OCI-LY3 (cell line): ENCODE data around the gene METAP2.

ENCODE experiments used
- H2AFZ ChIP-seq: fragments of 200-600, 300-600 bp; shearing (Covaris generic); 2 replicates; pipeline ENCODE4 v1.6.0; 2014; ENCODE audit warnings: antibody characterized with exemption, low read depth, low read length
- H3K27ac ChIP-seq: fragments of 200-600, 300-600 bp; sonication (generic); 2 replicates; pipeline ENCODE4 v1.5.1; 2014; ENCODE audit warnings: mild to moderate bottlenecking, low read length, moderate library complexity, mixed read lengths
- H3K27me3 ChIP-seq: fragments of 200-600, 300-600 bp; sonication (generic); 2 replicates; pipeline ENCODE4 v1.6.1; 2014; ENCODE audit warnings: low read depth, low read length, mixed read lengths
- H3K36me3 ChIP-seq: fragments of 200-600, 300-600 bp; sonication (generic); replicated peaks from 2 replicates; pipeline ENCODE3; 2014; ENCODE audit warnings: low read depth, low read length, mixed read lengths
- H3K4me1 ChIP-seq: fragments of 300-600, 200-600 bp; sonication (generic); 2 replicates; pipeline ENCODE4 v1.6.1; 2014; ENCODE audit warnings: low read length, mixed read lengths
- H3K4me2 ChIP-seq: fragments of 200-600, 300-600 bp; sonication (generic); 2 replicates; pipeline ENCODE4 v1.6.1; 2014; ENCODE audit warnings: low read length, mixed read lengths
- H3K4me3 ChIP-seq: fragments of 300-600, 200-600 bp; sonication (generic); 2 replicates; pipeline ENCODE4 v1.5.1; 2014; ENCODE audit warnings: antibody characterized with exemption, mild to moderate bottlenecking, low read length, moderate library complexity
- H3K79me2 ChIP-seq: fragments of 300-600, 200-600 bp; shearing (Covaris generic); 2 replicates; pipeline ENCODE4 v1.6.1; 2014; ENCODE audit warnings: mild to moderate bottlenecking, low read length, mixed read lengths
- H3K9ac ChIP-seq: fragments of 300-600, 200-600 bp; shearing (Covaris generic); 2 replicates; pipeline ENCODE4 v1.6.0; 2014; ENCODE audit warnings: mild to moderate bottlenecking, low read length, moderate library complexity
- H3K9me3 ChIP-seq: fragments of 200-600, 300-600 bp; shearing (Covaris generic); 2 replicates; pipeline ENCODE4 v1.6.1; 2014; ENCODE audit warnings: low read length, mixed read lengths; ENCODE audit not compliant: insufficient read depth
- H4K20me1 ChIP-seq: fragments of 200-600, 300-600 bp; sonication (generic); 2 replicates; pipeline ENCODE4 v1.6.1; 2016; ENCODE audit warnings: low read length, mixed read lengths; ENCODE audit not compliant: insufficient read depth
- EZH2phosphoT487 ChIP-seq: fragments of 200-600 bp; shearing (Covaris generic); IDR thresholded peaks from 2 replicates; pipeline ENCODE4 v1.6.1; 2018; ENCODE audit warnings: antibody characterized with exemption, mixed run types, low read depth
- TF ChIP-seq, protein P1 (sequence below): fragments of 200-600, 300-600 bp; sonication (generic); IDR thresholded peaks from 2 replicates; pipeline ENCODE4 v1.5.1; 2014; ENCODE audit warnings: antibody characterized with exemption, low read length, low read depth

The METAP2 gene

DNA sequence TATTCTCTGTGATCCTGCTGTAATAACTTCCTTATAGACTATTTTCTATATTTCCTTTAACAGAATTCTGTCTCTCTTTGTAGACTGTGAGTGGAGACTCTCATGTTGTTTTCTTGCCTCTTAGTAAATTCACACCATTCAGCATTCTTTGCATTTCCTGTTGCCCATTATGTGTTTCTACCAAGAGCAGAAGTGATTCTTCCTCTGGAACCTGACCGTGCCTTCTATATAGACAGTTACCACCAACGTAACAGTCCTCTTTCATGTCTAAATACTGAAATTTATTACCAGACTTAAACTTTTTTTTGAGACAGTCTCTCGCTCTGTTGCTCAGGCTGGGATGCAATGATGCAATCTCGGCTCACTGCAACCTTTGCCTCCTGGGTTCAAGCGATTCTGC lies 31.1 kb downstream of the METAP2 start:
- no peak overlapping the region for H3K27ac ChIP-seq
- H3K9ac ChIP-seq: no peak overlapping the region
- H3K27me3 ChIP-seq: no peaks in the 10 kb centered on the region
- no peak overlapping the region for H3K4me3 ChIP-seq
- H3K79me2 ChIP-seq: peaks cover 16% of the 10 kb centered on the region
- H3K36me3 ChIP-seq: peaks cover 52% of the 10 kb centered on the region
- no peaks in the 10 kb centered on the region for H3K4me1 ChIP-seq
- H4K20me1 ChIP-seq: no peaks in the 10 kb centered on the region
- H3K4me2 ChIP-seq: no peak overlapping the region
- no peak for TF ChIP-seq EZH2phosphoT487
- TF ChIP-seq, protein P1, sequence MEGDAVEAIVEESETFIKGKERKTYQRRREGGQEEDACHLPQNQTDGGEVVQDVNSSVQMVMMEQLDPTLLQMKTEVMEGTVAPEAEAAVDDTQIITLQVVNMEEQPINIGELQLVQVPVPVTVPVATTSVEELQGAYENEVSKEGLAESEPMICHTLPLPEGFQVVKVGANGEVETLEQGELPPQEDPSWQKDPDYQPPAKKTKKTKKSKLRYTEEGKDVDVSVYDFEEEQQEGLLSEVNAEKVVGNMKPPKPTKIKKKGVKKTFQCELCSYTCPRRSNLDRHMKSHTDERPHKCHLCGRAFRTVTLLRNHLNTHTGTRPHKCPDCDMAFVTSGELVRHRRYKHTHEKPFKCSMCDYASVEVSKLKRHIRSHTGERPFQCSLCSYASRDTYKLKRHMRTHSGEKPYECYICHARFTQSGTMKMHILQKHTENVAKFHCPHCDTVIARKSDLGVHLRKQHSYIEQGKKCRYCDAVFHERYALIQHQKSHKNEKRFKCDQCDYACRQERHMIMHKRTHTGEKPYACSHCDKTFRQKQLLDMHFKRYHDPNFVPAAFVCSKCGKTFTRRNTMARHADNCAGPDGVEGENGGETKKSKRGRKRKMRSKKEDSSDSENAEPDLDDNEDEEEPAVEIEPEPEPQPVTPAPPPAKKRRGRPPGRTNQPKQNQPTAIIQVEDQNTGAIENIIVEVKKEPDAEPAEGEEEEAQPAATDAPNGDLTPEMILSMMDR: no peak
- H2AFZ ChIP-seq: no peak overlapping the region
- H3K9me3 ChIP-seq: no peaks in the 10 kb centered on the region

DNA sequence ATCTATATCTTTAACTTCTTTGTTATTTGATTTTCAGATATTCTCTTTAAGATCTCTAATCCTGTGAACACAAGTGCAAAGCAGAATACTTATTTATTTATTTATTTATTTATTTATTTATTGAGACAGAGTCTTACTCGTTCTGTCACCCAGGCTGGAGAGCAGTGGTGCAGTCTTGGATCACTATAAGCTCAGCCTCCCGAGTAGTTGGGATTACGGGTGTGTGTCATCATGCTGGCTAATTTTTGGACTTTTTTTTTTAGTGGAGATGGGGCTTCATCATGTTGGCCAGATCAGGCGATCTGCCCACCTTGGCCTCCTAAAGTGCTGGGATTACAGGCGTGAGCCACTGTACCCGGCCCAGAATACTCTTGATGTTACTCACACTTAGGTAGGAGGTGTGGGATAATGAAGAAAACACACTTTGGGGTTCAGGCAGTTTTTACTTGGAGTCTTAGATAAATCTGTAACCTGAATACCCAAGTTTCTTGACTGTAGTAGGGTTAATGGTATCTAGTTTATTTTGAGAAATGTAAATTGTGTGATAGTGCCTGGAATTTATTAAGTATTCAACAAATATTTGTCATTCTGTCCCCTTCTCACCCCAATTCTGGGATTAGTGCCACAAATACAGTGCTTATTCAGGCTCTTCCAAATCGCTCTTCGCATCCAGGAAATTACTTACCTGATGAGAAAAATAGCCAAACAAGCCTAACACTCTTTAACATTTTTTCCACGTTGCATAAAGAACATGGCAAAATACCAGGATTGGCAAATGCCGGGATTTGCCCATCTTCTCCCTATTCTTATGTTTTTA lies 33.0 kb downstream of the METAP2 start:
- Histone ChIP-seq H3K4me2 (no peak overlapping the region), H4K20me1 (no peaks in the 10 kb centered on the region), H3K9ac (no peak overlapping the region), H3K27ac (no peak overlapping the region), H2AFZ (no peak overlapping the region), H3K36me3 (peaks cover 56% of the 10 kb centered on the region), H3K27me3 (no peaks in the 10 kb centered on the region), H3K79me2 (peaks cover 8% of the 10 kb centered on the region; the same call in 1 of the 2 replicates), H3K9me3 (no peaks in the 10 kb centered on the region), H3K4me1 (no peaks in the 10 kb centered on the region), H3K4me3 (no peak overlapping the region)
- TF ChIP-seq EZH2phosphoT487: no peak
- TF ChIP-seq, protein P1: no peak

DNA sequence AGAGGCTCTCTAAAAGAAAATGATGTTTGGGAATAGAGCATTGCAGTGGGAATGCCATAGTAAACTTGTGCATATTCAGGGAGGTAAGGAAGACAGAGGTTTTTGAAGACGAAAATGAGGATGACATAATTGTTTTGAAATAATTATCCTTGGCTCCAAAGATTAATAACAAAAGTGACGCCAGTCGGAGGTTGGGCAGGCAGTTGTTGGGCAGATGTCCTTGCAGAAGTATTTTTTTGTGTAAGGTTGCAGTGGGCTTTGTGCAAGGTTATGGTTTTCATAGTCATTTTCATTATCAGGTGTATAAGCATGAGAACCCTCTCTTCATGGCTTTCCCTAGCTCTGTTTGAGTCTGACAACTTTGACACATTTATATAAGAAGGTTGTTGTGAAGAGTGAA lies 35.3 kb downstream of the METAP2 start:
- no peaks in the 10 kb centered on the region for H3K79me2 ChIP-seq
- no peak overlapping the region for H3K9ac ChIP-seq
- no peak overlapping the region for H3K4me2 ChIP-seq
- no peak overlapping the region for H2AFZ ChIP-seq
- TF ChIP-seq EZH2phosphoT487: no peak
- TF ChIP-seq, protein P1: no peak
- no peak overlapping the region for H3K4me3 ChIP-seq
- no peaks in the 10 kb centered on the region for H3K9me3 ChIP-seq
- peaks cover 56% of the 10 kb centered on the region for H3K36me3 ChIP-seq
- H3K27me3 ChIP-seq: no peaks in the 10 kb centered on the region
- H3K4me1 ChIP-seq: no peaks in the 10 kb centered on the region
- no peak overlapping the region for H3K27ac ChIP-seq
- H4K20me1 ChIP-seq: no peaks in the 10 kb centered on the region

DNA sequence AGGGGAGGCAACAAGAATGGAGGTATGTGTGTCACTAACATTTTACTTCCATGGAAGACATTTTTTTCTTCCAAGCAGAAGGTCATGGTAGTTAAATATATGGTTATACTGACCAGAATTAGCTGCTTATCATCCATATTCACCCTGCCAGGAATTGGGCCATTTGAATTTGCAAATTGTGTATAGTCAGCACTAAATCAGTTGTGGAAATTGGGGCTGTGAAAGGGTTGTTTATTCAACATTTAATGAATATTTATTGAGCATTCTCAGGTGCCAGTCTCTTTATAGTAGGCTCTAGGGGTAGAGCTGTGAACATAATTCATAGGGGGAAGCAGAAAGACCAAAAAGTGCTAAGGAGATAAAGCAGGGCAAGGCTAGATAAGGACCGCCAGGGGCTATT lies 38.0 kb downstream of the METAP2 start:
- no peaks in the 10 kb centered on the region for H3K79me2 ChIP-seq
- H3K9me3 ChIP-seq: no peaks in the 10 kb centered on the region
- no peaks in the 10 kb centered on the region for H4K20me1 ChIP-seq
- H3K27ac ChIP-seq: no peak overlapping the region
- no peaks in the 10 kb centered on the region for H3K27me3 ChIP-seq
- H3K9ac ChIP-seq: no peak overlapping the region
- TF ChIP-seq, protein P1: no peak
- no peak for TF ChIP-seq EZH2phosphoT487
- peaks cover 52% of the 10 kb centered on the region for H3K36me3 ChIP-seq
- no peaks in the 10 kb centered on the region for H3K4me1 ChIP-seq
- no peak overlapping the region for H3K4me3 ChIP-seq
- no peak overlapping the region for H3K4me2 ChIP-seq
- no peak overlapping the region for H2AFZ ChIP-seq
